Activated CD8-positive, alpha-beta memory T cell treated with anti-CD3 and anti-CD28 coated beads for 24 hours (primary cell): Measurements from ENCODE around the gene CENPP.

Experiments used
- DNase-seq: peaks from one replicate; pipeline ENCODE4 v3.0.0-alpha.2; 2020

CENPP gene

DNA sequence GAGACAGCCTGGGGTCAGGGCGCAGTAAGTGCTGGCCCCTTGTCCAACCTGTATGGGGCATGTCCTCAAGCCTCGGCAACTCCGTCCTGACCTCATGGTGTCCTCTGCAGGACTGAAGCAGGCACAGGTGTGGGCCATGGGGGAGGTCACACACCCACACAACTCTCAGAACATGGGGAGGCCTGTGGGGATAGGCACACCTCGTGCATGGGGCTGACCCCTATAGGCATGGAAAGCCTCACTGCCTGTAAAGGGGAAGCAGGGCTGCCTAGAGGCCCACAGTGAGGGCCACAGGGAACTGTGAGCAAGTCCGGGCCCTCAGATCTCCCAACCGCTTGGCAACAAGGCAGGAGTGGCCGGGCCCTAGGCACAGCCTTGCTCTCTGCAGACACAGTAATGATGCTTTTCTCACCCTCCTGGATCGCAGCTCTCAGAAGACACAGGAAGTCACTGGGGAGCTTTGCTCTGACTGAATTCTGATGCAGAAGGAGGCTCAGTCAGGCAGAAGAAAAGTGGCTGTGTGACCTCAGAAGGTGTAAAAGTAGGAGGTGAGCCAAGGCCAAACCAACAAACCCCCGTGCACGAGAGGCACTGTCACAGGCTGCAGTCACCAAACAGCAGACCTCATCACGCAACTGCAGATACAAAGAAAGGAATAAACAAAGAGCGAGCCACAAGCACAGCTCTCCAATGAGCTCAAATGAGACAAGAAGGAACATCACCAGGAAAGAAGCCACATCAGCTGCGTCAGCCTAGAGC is 338.8 kb downstream of the CENPP start:
- DNase-seq = no peak

DNA sequence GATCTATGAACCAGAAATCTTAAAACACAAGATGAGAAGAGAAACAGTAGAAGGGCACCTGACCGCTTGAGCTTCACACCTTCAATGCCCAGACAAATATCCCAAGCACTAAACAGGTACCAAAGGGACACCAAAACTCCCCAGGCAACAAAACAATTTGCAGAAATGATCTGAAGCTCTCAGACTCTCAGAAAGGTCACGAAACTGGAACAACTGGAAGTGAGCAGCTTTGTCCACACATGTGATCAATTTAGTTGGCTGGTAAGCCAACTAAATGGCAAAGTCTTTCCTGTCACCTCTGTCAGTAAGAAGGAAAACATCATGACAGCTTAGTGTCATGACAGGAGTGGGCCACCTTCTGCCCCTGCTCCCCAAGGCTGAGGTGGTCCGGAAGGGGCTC is 340.1 kb downstream of the CENPP start:
- DNase-seq = no peak

DNA sequence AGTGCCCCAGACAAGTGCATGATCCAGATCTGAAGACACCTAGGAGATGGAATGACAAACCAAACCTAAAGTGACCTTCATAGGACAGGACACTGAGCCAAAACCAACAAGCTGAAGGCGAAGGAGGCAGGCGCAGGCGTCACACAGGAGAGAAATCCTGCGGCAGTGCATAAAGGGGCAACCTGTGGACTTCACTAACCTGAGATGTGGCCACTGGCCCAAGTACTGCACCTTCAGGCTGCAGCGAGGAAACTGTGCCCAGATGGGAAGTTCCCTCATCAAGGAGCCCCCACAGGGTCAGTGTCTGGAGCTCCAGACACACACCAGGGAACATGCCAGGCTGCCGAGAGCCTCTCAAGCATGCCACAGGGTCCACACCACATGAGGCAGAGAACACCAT is 340.5 kb downstream of the CENPP start:
- no peak for DNase-seq

DNA sequence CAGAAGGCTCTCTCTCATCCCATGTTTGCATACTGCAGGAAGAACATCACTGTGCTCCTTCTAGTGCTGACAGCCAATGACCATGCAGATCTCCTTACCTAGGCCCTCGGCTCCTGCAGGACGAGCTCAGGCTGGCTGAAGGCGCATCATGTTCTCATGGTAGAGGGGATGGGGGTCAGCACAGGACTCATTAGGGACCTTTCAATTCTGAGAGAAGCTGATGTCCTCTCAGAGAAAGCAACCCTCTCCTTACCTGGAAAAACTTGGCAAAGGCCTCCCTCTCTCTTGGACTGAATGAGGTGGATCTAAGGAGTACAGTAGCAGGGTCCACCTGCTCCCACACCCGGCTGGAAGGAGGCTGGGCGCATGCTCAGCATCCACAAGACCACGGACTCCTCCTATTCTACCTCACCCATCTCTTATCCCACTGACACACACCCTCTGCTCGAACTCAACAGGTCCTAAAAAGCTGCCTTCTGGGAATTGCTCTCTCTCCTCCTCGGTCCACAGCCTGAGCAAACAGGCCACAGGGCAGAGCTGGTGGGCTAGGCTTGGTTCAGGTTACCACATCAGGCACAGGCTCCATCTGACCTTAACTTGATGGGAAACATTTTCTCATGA is 341.3 kb downstream of the CENPP start:
- no peak for DNase-seq

GRCh38 chr9:92668746-92669526 is 343.2 kb downstream of the CENPP start:
- peak; percentile 77 for DNase-seq

GRCh38 chr9:92669527-92669889 is 343.8 kb downstream of the CENPP start:
- peak; percentile 77 for DNase-seq
